ENCODE results near the gene ANKMY1.

The ANKMY1 gene

GRCh38 chr2:240582781-240583180 lies 25.0 kb upstream of the ANKMY1 start:
- H3K4me3 ChIP-seq (replicated peaks; ENCODE audit: insufficient read depth, low read length): no peak overlapping the region

DNA sequence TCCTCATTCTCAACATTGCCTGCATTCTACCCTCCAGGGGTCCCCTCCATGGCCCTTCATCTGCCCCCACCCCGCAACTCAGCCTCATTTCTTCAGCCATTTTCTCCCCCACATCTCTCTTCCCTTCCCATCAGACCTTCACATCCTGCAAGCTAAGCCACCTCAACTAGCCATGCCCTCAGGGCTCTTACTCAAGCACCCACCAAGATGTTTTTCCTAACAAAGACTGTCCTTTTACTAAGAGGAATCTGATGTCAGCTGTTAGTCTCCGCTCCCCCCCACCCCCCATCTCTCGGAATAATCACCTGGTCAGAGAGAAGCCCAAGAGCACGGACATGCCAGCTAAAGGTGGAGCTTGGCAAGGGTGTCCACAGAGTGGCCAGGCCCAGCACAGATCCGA lies 24.0 kb upstream of the ANKMY1 start:
- Histone ChIP-seq H3K4me3 (replicated peaks; ENCODE audit: insufficient read depth, low read length) (no peak overlapping the region), H3K27me3 (ENCODE audit: insufficient read depth, poor library complexity, severe bottlenecking) (no peaks in the 10 kb centered on the region), H3K27ac (replicated peaks) (no peak overlapping the region)
- no peak for TF ChIP-seq POLR2AphosphoS5 (IDR thresholded peaks at IDR 0.05; ENCODE audit: low read depth)
- no peak for TF ChIP-seq SPI1 (IDR thresholded peaks at IDR 0.05; ENCODE audit: borderline replicate concordance, low read depth)
- TF ChIP-seq REST (IDR thresholded peaks at IDR 0.05; ENCODE audit: insufficient replicate concordance, low read depth): no peak
- TF ChIP-seq, protein P1, sequence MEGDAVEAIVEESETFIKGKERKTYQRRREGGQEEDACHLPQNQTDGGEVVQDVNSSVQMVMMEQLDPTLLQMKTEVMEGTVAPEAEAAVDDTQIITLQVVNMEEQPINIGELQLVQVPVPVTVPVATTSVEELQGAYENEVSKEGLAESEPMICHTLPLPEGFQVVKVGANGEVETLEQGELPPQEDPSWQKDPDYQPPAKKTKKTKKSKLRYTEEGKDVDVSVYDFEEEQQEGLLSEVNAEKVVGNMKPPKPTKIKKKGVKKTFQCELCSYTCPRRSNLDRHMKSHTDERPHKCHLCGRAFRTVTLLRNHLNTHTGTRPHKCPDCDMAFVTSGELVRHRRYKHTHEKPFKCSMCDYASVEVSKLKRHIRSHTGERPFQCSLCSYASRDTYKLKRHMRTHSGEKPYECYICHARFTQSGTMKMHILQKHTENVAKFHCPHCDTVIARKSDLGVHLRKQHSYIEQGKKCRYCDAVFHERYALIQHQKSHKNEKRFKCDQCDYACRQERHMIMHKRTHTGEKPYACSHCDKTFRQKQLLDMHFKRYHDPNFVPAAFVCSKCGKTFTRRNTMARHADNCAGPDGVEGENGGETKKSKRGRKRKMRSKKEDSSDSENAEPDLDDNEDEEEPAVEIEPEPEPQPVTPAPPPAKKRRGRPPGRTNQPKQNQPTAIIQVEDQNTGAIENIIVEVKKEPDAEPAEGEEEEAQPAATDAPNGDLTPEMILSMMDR (IDR thresholded peaks at IDR 0.05; ENCODE audit: insufficient read depth, low read length): no peak
- no peak for TF ChIP-seq GABPA (IDR thresholded peaks at IDR 0.05; ENCODE audit: low read depth)
- no peak for DNase-seq (ENCODE audit: low read depth in 1 of 2, low spot score in 1 of 2)

More at GRCh38 chr2:240582781-240583180, 25.0 kb upstream of the ANKMY1 start:
- Histone ChIP-seq H3K27me3 (ENCODE audit: insufficient read depth, poor library complexity, severe bottlenecking) (no peaks in the 10 kb centered on the region), H3K27ac (replicated peaks) (no peak overlapping the region)
- DNase-seq (ENCODE audit: low read depth in 1 of 2, low spot score in 1 of 2): no peak
- TF ChIP-seq SPI1 (IDR thresholded peaks at IDR 0.05; ENCODE audit: borderline replicate concordance, low read depth): no peak
- TF ChIP-seq REST (IDR thresholded peaks at IDR 0.05; ENCODE audit: insufficient replicate concordance, low read depth): no peak
- no peak for TF ChIP-seq GABPA (IDR thresholded peaks at IDR 0.05; ENCODE audit: low read depth)
- TF ChIP-seq, protein P1 (IDR thresholded peaks at IDR 0.05; ENCODE audit: insufficient read depth, low read length): no peak
- no peak for TF ChIP-seq POLR2AphosphoS5 (IDR thresholded peaks at IDR 0.05; ENCODE audit: low read depth)

DNA sequence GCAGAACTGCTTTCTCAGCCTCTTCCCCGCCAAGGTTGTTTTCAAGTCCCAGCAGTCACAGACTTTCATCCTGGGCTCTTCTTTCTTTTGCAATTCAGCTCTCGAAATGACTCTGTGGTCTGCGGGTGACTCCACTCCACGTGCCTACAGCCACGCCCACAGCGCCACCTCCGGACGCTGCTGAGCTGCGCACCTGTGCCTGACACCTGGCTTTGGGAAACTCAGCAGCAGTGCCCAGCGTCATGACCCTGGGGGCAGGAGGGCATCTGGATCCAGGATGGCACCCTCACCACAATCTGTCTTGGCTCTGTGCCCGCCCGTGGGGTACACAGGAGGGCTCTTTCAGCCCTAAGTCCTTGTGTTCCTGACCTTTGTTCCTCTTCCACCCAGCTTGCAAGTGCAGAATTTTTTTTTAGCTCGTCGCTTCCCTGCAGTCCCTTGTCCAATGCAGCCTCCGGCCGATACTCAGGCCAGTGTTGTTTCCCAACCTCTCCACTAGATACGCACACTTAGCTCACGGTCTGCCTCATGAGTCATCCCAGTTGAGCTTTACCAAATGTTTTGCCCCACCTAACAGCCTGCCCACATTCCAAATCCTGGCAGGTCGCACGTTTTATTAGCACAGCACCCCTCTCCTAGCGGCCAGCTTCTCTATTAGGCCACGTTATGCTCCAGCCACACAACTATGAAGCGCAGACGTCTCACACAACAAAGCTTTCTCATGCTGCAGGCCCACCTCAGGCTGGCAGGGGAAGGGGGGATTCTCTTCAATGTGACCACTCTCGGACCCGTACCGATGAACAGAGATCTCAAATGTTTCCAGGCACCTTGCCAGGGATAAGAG lies 22.2 kb upstream of the ANKMY1 start:
- no peaks in the 10 kb centered on the region for H3K27me3 ChIP-seq (ENCODE audit: insufficient read depth, poor library complexity, severe bottlenecking)
- H3K4me3 ChIP-seq (replicated peaks; ENCODE audit: insufficient read depth, low read length): no peak overlapping the region
- peak overlapping the region; percentile 79 for H3K27ac ChIP-seq (replicated peaks)
- peak; percentile 92 to 95 for DNase-seq (ENCODE audit: low read depth in 1 of 2, low spot score in 1 of 2)
- TF ChIP-seq, protein P1 (IDR thresholded peaks at IDR 0.05; ENCODE audit: insufficient read depth, low read length): peak; percentile 46
- TF ChIP-seq POLR2AphosphoS5 (IDR thresholded peaks at IDR 0.05; ENCODE audit: low read depth) (peak; percentile 81), SPI1 (IDR thresholded peaks at IDR 0.05; ENCODE audit: borderline replicate concordance, low read depth) (no peak)
